Neural cell (in vitro differentiated cells): Measurements from ENCODE around the gene MAVS.

Experiments used
- CTCF ChIP-seq: fragments of 450-650 bp; IDR thresholded peaks from 2 replicates; pipeline ENCODE4 v1.5.1; 2014; ENCODE audit warnings: antibody characterized with exemption, mild to moderate bottlenecking, moderate library complexity; ENCODE audit not compliant: poor library complexity, severe bottlenecking
- EZH2 ChIP-seq: fragments of 200-600, 300-800 bp; shearing (Covaris generic), sonication (generic); IDR thresholded peaks from 2 replicates; pipeline ENCODE4 v1.6.1; 2014; ENCODE audit warnings: antibody characterized with exemption, low read length, borderline replicate concordance, mild to moderate bottlenecking; ENCODE audit not compliant: insufficient read depth, poor library complexity, severe bottlenecking
- POLR2AphosphoS5 ChIP-seq: IDR thresholded peaks from 2 replicates; pipeline ENCODE4 v1.6.1; 2012
- RAD21 ChIP-seq: fragments of 450-650 bp; conservative IDR thresholded peaks from 2 replicates; pipeline ENCODE4 v1.6.1; 2014; ENCODE audit warnings: antibody characterized with exemption, mild to moderate bottlenecking, moderate library complexity
- REST ChIP-seq: IDR thresholded peaks from 2 replicates; pipeline ENCODE4 v1.6.1; 2012; ENCODE audit warnings: borderline replicate concordance
- SMC3 ChIP-seq: fragments of 450-650 bp; conservative IDR thresholded peaks from 2 replicates; pipeline ENCODE4 v1.6.1; 2014; ENCODE audit warnings: antibody characterized with exemption, mild to moderate bottlenecking, moderate library complexity; ENCODE audit not compliant: poor library complexity
- TAF1 ChIP-seq: IDR thresholded peaks from 2 replicates; pipeline ENCODE4 v1.6.1; 2012; ENCODE audit warnings: low read depth

GRCh38 chr20:3801846-3802245 is 44.8 kb upstream of the MAVS start:
- no peak for TF ChIP-seq CTCF
- no peak for TF ChIP-seq EZH2
- no peak for TF ChIP-seq RAD21
- no peak for TF ChIP-seq SMC3
- TF ChIP-seq TAF1 = no peak
- TF ChIP-seq POLR2AphosphoS5 = no peak
- TF ChIP-seq REST = no peak
